ENCODE data around the gene STIMATE.

DNA sequence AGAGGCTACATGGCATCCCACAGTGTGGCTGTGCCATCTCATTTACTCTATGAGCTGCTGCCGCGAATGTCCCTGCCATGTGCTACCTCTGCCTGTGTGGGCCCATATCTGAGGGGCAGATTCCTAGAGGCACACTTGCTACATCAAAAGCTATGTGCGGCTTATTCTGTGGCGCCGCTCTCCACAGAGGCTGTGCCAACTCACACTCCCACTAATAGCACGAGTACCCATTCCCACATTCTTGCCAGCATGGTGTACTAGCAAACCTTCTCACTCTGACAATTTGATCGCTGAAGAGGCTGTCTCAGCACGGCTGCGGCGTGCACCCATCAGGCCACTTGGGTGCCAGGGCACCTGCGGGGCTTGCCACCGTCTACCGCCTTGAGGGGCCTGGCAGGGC, 31.4 kb downstream of the STIMATE start:
- TF ChIP-seq NFRKB (IDR thresholded peaks at IDR 0.05) (no peak), TARDBP (IDR thresholded peaks at IDR 0.05) (no peak), CTBP1 (IDR thresholded peaks at IDR 0.05; ENCODE audit: borderline replicate concordance) (no peak), ARNT (IDR thresholded peaks at IDR 0.05) (no peak), SP1 (IDR thresholded peaks at IDR 0.05) (no peak), FOXM1 (IDR thresholded peaks at IDR 0.05; ENCODE audit: borderline replicate concordance) (no peak), BHLHE40 (IDR thresholded peaks at IDR 0.05; ENCODE audit: borderline replicate concordance) (no peak), L3MBTL2 (conservative IDR thresholded peaks at IDR 0.05) (no peak)

Measured in HEK293T (cell line).